ENCODE data around the gene MYOF. TPM values are rescaled to one million over a fixed set of nuclear protein-coding genes. Genes with fewer than 3 reads are reported as not detected.
"Not testable (repeated sequence)": the region's sequence is repeated elsewhere in the genome, so short reads cannot be mapped to it uniquely, and the experiment has no call there.

MYOF gene
- total RNA-seq, 1 donor from 2014 or later, result 30.4 TPM

DNA sequence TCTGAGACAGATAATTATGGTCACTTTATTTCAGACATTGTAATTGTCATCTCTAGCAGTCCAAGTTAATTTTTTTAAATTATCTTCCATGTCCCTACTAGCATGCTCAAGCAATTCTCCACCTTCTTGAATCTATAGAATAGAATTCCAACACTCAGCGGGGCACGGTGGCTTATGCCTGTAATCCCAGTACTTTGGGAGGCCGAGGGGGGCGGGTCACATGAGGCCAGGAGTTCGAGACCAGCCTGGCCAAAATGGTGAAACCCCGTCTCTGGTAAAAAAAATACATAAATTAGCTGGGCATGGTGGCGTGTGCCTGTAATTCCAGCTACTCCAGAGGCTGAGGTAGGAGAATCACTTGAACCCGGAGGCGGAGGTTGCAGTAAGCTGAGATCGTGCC, 39.4 kb downstream of the MYOF start:
- DNase-seq; ATAC-seq (ENCODE audit: poor library complexity); intact Hi-C loops (cut with DNase I): not testable (repeated sequence)

DNA sequence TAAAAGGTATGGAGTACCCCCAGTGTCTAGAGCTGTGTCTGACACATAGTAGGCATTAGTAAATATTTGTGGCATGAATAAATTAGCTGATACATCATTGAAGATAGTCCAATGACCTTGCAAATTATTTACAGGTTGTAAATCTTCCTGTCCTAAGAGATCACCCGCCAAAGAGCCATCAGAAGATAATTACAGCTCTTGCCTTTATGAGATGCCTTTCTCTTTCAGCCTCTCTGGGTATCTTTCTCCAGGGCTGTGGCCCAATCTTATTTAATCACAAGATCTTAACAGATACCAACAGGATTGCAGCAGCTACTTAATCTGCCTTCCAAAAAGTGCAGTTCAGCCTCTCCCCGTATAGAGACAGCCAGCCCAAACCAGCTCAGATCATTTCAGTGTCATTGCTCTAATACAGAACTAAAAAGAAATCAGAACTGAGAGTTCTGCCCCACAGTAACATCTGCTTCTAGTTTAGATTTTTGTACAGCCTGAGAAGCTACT, 41.5 kb downstream of the MYOF start:
- DNase-seq (no peak), ATAC-seq (ENCODE audit: poor library complexity) (no peak)
- intact Hi-C loops (cut with DNase I), result no loop called here

DNA sequence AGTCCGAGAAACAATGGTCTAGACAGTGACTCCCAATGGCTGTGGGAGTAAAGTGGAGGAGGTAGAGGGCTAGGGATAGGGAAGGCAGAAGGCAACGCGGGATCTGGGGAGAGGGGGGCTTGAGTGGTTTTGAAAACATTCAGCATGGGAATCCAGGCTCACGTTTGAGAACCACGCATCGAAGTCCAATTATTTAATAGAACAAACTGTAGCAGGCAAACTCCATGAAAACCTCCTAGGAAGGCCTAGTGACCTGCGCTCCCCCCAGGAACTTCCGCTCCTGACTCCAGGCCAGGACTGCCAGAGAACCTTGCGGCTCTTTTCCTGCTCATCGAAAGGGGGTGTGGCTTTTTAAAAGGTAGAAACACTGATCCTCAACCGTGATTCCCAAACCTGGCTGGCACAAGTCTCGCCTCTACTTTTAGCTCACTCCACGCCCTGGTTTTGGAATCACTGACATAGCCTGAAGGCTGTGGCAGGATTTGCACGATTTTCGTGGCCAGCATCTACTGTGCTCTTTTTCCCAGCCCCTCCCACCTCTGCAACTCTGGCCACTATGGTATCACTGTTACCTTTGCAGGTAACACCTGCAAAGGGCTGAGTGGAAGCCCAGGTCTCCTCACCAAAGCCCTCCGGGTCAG, 43.4 kb downstream of the MYOF start:
- no peak for DNase-seq
- ATAC-seq (ENCODE audit: poor library complexity), result no peak
- intact Hi-C loops (cut with DNase I), result no loop called here

DNA sequence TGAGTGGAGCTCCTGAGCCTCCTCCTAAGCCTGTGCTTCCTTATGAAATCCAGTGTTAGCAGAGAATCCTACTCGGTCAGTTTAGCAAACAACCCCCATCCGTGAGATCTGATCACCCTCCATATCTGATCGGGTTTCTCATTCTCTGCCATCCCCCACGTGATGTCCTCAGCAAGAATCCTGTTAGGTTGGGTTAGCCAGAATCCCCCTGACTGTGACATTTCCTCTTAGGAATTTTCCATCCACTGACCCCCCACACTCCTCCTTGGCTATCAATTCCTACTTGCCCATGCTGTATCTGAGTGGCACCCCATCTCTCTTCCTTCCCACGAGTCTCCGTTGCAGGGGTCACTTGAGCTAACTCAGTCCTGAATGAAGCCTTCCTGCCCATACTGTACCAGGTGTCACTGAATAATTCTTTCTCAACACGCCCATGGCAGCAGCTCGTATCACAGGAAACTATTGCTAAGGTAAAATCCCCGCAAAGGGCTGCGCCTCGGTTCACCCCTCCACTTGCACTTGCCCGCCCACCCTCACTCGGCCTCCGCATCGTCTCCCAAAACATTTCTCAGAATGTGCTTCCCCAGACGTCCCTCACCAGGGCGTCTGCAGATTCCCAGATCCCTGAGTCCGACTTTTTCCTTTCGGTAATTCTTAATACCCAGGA, 44.1 kb downstream of the MYOF start:
- ATAC-seq (ENCODE audit: poor library complexity) (no peak), DNase-seq (no peak)
- intact Hi-C loops (cut with DNase I), result no loop called here

DNA sequence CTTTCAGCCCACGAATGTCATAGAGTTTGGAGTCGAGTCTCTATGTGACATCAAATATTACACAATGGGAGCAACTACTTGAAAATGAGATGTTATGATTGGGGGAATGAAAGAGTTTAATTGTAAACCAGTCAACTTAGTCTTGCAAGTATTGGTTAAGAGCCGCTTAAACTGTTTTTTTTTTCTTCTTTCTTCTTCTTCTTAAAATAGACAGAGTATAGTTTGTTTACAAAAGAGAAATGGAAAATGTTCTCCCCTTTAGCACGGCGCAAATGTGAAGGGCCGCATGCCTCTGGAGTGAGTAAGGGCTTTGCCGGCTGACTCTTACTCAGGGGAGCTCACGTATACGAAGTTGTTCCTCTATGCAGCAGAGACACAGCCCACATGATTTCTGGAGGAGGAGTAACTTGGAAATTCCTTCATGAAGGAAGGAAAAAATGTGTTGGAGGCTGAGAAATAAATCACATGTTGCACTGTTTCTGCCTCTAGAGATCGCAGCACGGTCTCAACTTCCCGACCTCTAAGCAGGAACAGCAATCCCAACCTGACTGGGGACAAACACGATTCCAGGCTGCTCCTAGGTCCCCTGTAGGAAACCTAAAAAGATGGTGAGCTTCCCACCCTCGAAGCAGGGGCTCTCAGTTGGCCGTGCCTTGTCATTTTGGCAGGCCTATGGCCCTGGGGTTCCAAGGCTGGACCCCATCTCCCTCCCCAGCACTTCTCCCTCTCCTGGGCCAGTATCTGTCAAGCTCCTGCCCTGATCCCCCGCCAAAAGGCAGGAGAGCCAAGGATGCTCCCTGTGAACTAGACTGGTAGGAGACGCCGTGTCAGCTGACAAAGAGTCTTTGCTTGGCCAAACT, 44.8 kb downstream of the MYOF start:
- intact Hi-C loops (cut with DNase I), result no loop called here
- ATAC-seq (ENCODE audit: poor library complexity) (peak; percentile 95), DNase-seq (peak; percentile 74)

DNA sequence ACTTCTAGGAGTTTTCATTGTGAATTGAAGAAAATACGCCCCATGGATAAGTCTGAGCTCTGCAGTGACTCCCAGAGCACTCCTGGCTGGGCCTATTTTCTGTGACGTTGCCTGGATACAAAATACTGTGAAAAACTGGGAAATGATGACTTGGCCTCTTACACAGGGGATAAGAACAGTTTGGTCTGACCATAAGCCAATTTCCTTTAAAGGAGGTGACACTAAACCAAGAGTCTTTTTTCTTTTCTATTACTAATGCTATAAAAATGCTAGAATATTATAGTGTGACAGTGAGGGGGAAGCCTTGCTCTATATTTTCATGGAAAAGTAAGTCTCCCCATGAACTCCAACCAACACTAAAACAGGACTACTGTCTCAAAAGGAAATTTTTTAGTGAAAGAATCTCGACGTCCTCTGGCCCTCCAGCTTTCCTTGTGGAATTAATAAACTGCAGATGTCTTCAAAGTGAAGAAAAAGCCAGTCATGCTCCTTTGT, 45.5 kb downstream of the MYOF start:
- peak; percentile 79 for ATAC-seq (ENCODE audit: poor library complexity)
- intact Hi-C loops (cut with DNase I), result no loop called here
- DNase-seq, result peak; percentile 56

DNA sequence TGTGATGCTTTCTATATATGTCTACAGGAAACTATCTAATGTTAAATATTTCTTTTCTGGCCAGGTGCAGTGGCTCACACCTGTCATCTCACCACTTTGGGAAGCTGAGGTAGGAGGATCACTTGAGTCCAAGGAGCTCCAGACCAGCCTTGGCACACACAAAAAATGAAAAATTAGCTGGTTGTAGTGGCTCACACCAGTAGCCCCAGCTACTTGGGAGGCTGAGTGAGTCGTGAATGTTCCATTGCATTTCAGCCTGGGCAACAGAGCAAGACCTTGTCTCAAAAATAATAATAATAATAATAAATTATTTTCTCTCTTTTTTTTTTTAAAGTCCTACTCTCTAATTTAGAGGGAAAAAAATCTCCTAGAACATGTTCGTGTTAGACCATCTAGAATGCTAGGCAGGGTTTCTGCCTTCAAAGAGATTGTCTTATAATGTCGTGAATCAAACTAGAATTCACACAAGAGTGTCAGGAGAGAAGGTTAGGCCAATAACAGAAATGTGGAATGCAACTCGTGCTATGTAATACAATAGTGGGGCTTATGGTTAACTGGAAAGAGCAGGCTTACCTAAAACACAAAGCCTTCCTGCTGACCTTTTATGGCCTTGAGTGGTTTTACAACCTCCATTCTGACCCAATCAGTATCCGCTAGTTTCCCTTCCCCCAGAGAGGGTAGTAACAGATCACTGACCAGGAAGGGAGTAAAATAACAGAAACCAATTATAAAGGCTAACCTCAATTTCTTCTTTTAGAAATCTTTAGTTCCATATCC, 46.3 kb downstream of the MYOF start:
- ATAC-seq (ENCODE audit: poor library complexity) (no peak), DNase-seq (no peak)
- intact Hi-C loops (cut with DNase I), result no loop called here

DNA sequence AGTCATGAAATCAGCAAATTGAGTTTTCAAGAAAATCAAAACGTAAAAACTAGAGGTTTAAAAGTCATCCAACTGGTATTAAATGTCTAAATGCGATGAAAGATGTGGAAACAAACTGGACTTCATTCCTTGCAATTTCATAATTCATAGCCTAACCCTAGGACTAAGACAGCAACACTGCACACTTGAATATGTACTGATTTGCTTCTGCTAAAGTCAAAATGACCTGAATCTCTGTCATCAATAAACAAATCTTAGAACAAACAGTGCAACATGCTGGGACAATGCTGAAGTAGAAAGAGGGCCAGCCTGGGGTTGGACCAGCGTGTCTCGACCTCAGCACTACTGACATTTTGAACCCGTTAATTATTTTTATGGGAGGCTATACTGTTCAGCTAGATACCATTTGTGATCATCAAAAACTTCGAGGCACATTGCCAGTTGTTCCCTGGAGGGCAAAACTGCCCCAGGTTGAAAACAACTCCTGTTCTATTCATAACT, 47.1 kb downstream of the MYOF start:
- intact Hi-C loops (cut with DNase I), result no loop called here
- ATAC-seq (ENCODE audit: poor library complexity), result no peak
- DNase-seq, result no peak

DNA sequence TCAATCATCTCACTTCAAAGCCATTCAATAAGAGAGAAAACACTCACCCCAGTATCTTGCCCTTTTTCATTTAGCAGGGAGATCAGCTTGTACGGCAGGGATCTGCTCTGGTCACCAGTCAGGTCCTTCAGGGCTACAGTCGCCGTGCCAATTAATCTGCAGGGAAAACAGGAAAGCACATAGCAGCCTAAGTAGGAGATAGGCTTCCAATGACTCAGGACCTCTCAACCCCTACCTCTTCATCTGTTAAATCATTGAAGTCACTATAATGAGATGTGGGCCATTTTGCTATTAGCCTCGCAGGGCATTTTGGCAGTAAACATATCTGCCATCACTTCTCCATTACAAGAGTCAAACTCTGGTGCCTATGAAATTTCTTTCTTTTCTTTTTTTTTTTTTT, 50.8 kb downstream of the MYOF start:
- ATAC-seq (ENCODE audit: poor library complexity), result no peak

DNA sequence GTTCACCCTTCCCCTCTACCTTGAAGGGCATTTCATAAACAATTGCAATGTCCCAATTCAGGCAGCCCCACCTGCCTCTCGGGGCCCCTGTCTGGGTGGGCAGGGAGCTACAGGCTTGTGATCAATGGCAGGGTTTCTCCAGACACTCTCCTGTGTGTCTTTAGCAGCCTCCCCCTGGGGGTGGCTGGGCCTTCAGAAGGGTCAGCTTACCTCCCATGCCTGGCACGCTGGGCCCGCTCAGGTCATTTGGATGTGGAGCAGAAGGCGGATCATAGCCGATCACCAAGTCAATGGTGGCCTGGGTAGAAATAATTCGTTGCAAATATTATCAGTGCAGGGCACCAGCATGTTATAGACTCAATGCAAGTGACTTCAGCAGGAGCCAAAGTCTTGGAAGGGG, 56.3 kb downstream of the MYOF start:
- no peak for DNase-seq
- intact Hi-C loops (cut with DNase I), result no loop called here
- no peak for ATAC-seq (ENCODE audit: poor library complexity)

More for the DNA sequence above, 50.8 kb downstream of the MYOF start:
- no peak for DNase-seq
- intact Hi-C loops (cut with DNase I), result no loop called here

DNA sequence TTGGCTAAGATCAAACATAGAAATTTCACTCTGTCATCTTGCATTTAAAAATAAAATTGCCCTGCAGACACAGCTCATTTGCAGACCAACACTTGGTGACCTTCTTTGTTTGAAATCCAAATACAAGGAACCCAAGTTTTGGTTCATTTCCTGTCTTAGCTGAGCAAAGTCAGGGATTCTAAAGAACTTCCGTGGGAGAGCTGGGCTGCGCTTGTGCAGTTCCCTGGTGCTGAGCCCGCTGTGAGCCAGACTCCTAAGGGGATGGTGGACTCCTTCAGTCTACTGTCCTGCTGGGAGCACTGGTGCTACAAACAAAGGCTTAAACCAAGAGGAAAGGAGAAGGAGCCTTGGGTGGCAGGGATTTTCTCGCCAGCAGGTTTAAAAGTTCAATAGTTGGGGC, 60.0 kb downstream of the MYOF start:
- ATAC-seq (ENCODE audit: poor library complexity) (no peak), DNase-seq (no peak)
- intact Hi-C loops (cut with DNase I), result no loop called here

DNA sequence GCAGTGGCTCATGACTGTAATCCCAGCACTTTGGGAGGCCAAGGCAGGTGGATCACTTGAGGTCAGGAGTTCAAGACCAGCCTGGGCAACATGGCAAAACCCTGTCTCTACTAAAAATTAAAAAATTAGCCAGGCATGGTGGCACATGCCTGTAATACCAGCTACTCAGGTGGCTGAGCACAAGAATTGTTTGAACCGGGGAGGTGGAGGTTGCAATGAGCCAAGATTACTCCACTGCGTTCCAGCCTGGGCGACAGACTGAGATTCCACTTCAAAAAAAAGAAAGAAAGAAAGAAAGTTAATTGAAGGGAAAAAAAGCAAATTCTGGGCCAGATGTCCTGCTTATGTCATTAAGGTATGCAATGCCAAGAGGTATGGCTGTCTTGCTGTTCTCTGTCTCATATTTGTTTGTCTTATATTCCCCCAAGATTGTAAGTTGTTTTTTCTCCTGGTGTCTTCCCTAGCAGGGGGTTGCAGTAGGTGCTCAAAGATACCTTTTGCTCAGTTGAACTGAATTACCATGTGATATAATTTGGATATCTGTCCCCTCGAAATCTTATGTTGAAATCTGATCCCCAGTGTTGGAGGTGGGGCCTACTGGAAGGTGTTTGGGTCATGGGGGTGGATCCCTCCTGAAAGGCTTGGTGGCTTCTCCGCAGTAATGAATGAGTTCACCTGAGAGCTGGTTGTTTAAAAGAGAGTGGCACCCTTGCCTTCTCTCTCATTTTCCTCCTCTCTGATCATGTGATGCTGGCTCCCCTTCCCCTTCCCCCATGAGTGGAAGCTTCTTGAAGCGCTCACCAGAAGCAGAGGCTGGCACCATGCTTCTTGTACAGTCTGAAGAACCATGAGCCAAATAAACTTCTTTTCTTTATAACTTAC, 60.9 kb downstream of the MYOF start:
- DNase-seq (no peak), ATAC-seq (ENCODE audit: poor library complexity) (no peak)

DNA sequence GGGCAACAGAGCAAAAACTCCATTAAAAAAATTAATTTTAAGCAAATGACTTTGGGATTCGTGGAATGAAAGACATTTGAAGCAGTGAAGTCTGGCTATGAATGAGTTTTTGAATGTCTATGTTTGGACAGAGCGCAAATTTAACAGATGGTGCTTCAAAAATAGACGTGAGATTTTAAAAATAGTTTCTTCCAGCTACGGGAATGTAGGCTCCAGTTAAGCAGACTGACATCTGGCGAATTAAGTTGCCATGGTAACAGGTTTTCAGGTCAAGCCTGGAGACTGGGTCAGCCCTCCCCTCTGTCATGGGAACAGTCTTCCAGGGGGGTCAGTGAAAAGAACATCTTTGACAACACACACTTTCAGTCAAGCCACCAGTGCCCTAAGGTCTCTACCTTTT, 62.0 kb downstream of the MYOF start:
- ATAC-seq (ENCODE audit: poor library complexity) (peak; percentile 30), DNase-seq (no peak)
- intact Hi-C loops (cut with DNase I), result no loop called here

More for the DNA sequence above, 60.9 kb downstream of the MYOF start:
- intact Hi-C loops (cut with DNase I), result no loop called here

DNA sequence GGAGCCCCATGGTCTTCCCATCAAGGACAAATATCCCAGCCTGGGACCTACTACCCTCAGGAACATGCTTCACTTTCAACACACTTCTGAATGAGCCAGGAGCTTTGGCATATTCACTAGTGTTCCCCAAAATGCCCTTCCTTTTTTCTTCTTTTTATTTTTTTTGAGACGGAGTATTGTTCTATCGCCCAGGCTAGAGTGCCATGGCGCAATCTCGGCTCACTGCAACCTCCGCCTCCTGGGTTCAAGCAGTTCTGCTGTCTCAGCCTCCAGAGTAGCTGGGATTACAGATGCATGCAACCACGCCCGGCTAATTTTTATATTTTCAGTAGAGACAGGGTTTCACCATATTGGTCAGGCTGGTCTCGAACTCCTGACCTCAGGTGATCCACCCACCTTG, 63.1 kb downstream of the MYOF start:
- intact Hi-C loops (cut with DNase I); ATAC-seq (ENCODE audit: poor library complexity); DNase-seq: not testable (repeated sequence)

DNA sequence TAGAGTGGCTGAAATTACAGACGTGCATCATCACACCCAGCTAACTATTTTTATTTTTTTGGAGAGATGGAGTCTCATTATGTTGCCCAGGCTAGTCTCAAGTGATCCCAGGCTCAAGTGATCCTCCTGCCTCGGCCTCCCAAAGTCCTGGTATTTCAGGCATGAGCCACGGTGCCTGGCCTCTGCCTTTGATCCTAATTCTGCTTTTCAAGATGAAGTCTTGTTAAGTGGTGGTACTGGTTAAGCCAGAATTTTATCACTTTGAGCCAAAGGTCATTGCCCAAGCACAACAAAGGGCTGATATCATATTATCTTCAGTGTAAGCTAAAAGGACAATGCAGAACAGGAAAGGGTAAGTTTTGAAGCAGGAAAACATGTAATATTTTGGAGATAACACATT, 64.2 kb downstream of the MYOF start:
- peak; percentile 4 for ATAC-seq (ENCODE audit: poor library complexity)
- DNase-seq, result no peak
- intact Hi-C loops (cut with DNase I), result no loop called here

DNA sequence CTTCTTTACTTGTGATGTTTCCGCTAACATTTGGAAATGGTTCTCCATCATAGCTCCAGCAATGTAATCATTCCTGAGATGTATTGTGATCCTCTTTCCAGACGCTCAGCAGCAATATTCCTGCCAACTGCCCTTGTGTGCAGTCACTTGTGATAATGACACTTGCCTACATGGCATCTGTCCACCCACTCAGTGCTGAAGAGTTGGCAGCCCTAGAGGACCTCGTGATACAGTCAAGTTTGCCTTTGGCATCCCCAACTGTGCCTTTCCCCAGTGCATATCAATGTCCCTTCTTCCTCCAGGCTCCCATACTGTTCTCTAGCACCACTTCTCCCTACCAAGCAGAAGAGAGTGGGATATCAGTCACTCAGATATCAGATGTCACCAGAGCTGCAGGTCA, 64.9 kb downstream of the MYOF start:
- peak; percentile 88 for ATAC-seq (ENCODE audit: poor library complexity)
- DNase-seq, result peak; percentile 76
- intact Hi-C loops (cut with DNase I), result no loop called here

DNA sequence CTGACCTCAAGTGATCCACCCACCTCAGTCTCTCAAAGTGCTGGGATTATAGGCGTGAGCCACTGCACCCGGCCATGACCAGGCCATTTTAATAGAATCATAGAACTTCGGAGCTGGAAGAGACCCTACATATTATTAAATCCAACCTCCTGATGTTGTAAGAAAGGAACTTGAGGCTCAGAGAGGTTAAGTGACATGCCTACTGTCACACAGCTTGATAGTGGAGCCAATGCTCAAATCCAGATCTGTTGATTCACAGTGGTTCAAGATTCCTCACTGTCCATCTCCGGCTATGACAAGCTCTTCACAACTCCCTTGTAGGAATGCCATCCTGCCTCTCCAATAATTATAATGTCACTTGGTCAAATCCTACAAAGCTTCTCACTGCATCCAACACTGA, 65.3 kb downstream of the MYOF start:
- intact Hi-C loops (cut with DNase I), result no loop called here
- no peak for ATAC-seq (ENCODE audit: poor library complexity)
- no peak for DNase-seq

DNA sequence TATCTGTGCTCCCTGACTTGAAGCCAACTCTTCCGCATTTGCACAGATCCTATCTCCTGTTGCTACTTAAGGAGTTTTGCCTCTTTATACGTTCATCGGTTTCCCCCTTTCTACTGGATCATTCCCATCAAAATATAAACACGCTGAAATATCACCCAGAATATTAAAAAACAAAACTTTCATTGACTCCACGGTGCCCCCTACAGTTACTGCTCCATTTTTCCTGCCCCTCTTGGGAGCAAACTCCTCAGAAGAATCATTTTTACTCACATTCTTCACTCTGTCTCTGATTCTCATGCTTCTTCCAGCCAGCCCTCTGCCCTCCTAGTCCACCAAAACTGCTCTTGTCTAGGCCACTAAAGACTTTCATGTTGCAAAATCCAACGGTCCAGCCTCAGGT, 66.4 kb downstream of the MYOF start:
- ATAC-seq (ENCODE audit: poor library complexity), result no peak
- DNase-seq, result no peak
- intact Hi-C loops (cut with DNase I), result no loop called here

Data from Right ventricle myocardium superior (tissue), 1 donor.